Caki2 (cell line): ENCODE results near the gene CRYL1. TPM values are rescaled to one million over a fixed set of nuclear protein-coding genes. Genes with fewer than 3 reads are reported as not detected.

Source experiments
- DNase-seq: peaks from one replicate; pipeline ENCODE4 v3.0.0-alpha.2; 2015; ENCODE audit warnings: low read depth
- in situ Hi-C: cut with HindIII; loops from 2 replicates; pipeline ENCODE4 v1.10.0; 2016; ENCODE audit warnings: low sequenced_read_pairs, low pct_unique_long_range_greater_than_20kb, mixed read lengths
- total RNA-seq: library from RNA; depleted of rRNA; stranded (reverse); fragments of >200 nt; shearing (Covaris generic); gene quantifications from 2 replicates; pipeline ENCODE4 v1.2.3, GENCODE V29; 2014; ENCODE audit warnings: low replicate concordance

The CRYL1 gene
- total RNA-seq, 1 experiment from 2014 or later, result 42.9 TPM

GRCh38 chr13:20397896-20398295 lies 127.8 kb downstream of the CRYL1 start:
- in situ Hi-C loops, result no loop called here
- no peak for DNase-seq

DNA sequence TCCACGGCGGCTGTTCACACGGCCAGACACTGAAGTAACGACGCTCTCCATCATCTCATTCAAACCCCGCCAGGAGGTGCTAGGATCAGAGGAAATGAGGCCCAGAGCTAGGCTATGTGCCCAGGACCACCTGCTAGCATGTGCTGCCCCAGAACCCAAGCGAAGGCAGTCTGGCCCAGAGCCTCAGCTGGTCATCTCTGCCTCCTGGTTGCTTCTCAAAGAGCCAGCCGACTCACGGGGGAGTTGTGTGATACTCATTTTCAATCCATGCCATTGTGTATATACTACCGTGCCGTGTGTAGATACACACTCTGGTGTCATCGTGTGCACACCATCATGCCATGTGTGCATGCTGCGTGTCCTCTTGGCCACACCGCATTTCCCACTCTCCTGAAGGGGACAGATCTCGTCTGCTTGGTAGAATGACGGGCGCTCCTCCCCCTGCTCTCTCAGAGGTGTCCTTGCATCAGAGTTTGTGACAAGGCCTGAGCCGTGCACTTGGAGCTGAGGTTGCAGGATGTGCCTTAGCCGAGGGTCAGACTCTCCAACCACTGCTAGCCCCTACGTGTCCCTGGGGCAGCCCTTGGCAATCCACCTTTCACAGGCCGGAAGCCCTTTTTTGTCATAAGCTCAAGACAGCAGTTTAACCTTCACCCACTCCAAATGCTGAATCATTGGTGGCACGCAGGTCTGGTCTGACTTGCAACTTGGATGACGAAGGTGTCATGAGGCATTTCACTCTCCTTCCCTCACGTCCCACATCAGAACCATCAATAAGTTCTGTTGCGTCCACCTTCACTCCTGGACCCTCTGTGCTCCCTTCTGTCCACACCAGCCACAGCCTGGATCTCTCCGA lies 130.4 kb downstream of the CRYL1 start:
- in situ Hi-C loops, result no loop called here
- no peak for DNase-seq

DNA sequence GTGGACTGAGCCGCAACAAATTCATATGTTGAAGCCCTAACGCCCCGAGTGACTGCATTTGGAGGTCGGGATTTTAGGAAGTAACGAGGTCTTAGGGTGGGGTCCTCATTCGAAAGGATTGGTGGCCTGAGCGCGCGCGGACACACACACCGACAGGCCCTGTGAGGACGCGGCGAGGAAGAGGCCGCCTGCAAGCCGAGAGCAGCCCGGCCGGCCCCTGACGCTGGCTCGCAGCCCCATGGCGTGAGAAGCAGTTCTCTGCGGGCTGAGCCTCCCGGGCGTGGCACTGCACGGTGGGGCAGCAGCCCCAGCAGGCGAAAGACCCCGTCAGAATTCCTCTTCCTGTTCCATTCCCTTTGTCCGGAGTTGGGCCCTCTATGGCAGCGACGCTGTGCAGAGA lies 131.2 kb downstream of the CRYL1 start:
- DNase-seq, result no peak
- in situ Hi-C loops, result no loop called here

- DNase-seq, result no peak
- in situ Hi-C loops, result no loop called here
Observed at GRCh38 chr13:20394169-20394501, 131.5 kb downstream of the CRYL1 start.

- in situ Hi-C loops, result no loop called here
- no peak for DNase-seq
Observed at GRCh38 chr13:20393273-20394168, 132.1 kb downstream of the CRYL1 start.

DNA sequence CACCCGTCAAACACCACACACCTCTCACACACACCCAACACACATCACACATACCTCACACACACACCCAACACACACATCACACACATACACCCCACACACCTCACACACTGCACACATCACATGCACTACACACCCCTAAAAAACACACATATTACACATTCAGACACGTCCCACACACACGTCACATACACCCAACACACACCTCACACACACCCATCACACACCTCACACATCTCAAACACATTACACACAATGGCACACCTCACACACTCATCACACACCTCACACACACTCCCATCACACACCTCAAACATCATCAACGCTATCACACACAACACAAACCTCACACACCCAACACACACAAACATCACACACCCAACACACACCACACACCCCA lies 133.1 kb downstream of the CRYL1 start:
- in situ Hi-C loops, result no loop called here
- no peak for DNase-seq

DNA sequence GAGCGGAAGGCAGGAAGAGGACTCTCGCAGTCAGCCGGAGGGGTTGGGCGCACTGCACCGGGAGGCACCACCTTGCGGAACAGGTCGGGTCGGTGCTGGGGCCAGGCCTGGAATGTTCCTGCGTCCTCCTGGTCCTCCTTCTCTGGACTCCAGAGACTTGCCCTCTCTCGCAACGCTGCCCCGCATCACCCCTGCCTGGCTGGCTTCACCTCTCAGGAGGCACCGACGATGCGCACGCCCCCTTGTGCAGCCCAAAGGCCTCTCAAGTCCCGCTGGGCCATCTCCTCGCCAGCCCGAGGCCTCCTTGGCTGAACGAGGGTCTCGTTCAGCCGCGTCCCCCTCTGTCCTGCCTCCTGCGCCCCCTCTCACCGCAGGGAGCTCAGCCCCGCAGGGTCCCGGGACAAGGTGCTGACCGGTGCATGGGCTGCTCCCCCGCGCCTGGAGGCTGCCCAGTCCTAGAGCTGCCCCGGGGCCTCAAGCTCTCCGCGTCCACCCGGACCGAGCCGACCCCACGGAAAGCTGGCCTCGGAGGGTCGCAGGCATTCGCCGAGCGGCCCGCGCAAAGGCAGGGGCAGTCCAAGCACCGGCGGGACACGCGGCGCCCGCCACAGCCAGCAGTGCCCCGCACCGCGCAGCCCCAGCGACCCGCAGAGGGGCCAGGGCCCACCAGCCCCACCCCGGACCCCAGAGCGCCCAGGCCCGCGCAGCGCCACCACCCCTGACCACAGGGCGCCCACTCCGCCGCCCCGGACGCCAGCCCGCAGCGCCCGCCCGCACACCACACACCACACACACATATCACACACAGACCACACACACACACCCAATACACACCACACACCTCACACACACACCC lies 133.8 kb downstream of the CRYL1 start:
- in situ Hi-C loops, result no loop called here
- DNase-seq, result no peak

DNA sequence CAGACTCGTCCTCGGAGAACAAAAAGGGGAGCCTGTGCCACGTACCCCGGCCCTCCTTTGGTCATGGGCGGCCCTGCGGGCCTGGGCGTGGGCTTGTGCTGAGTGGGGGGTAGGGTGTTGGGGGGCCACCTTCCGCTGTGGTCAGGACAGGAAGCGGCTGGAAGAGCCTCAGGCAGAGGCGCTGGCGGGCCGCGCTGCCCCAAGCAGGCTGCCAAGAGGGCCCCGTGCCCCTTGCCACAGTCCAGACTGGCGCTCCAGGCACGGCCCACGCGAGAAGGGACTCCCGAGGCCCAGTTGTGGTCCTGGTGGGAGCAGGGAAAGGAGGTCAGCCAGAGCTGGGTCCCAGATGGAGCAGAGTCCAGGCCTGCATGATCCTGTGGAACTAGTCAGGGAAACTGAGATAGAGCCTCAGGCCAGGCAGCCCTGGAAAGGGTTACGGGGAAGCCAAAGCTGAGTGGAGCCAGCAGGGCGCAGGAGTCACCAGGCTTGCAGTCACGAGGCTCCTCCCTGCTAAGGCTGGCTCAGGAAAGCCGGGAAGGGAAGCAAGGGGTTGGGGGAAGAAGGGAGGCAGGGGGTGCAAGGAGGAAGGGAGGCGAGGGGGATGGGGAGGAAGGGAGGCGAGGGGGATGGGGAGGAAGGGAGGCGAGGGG lies 135.0 kb downstream of the CRYL1 start:
- in situ Hi-C loops, result no loop called here
- DNase-seq, result no peak

DNA sequence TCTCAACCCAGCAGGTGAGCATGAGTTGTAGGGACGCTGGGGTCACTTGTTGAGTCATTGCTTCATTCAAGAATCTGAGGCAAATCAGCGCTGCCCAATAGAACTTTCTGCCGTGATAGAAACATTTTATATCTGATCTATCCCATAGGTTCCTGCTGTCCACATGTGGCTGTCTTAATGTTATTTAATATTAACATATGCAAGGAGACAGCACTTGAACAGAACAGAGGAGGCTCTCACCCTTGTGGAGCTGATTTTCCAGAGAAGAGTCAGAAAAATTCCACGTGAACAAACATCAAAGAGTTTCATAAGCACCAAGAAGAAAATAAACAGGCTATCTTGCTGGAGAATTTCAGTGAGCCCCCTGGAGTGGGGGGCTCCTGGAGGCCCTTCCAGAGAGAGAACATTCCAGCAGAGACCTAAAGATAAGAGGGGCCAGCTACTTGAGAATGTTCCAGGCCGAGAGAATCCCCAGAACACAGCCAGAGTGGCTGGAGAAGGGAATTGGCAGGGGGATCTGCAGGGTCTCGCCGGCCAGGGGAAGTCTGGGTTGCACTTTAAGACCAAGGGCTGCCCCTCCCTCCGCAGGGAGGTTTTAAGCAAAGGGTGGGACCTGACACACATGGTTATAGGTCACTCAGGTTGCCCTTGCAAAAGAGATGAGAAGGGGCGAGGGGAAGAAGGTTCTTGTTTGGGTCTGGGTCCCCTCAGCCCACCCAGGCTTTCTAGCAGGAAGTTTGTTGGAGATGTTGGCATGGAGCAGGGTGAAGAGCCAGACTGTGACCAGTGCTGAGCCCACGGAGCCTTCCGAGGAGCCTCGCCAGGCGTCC lies 135.7 kb downstream of the CRYL1 start:
- no peak for DNase-seq
- in situ Hi-C loops, result no loop called here

DNA sequence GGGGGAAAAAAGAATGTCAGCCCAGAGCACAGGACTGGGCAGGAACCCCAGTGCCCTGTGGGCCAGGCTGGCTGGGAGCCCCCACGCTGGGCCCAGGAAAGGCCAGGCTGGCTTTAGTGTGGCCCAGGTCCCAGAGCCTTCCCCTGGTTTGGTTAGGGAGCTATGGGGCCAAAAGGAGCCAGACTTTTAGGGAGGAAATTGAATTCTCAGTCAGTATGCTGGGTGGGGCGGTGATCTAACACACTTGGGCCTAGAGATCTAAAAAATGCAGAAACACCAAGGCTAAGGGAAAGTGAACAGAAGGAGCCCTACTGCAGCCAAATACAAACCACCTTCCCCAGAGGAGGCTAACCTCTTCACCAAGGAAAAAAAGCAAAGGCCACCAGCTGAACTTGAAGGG lies 137.5 kb downstream of the CRYL1 start:
- no peak for DNase-seq
- in situ Hi-C loops, result no loop called here

GRCh38 chr13:20387441-20387971 lies 138.2 kb downstream of the CRYL1 start:
- in situ Hi-C loops, result no loop called here
- no peak for DNase-seq

GRCh38 chr13:20387006-20387405 lies 138.7 kb downstream of the CRYL1 start:
- in situ Hi-C loops, result no loop called here

DNA sequence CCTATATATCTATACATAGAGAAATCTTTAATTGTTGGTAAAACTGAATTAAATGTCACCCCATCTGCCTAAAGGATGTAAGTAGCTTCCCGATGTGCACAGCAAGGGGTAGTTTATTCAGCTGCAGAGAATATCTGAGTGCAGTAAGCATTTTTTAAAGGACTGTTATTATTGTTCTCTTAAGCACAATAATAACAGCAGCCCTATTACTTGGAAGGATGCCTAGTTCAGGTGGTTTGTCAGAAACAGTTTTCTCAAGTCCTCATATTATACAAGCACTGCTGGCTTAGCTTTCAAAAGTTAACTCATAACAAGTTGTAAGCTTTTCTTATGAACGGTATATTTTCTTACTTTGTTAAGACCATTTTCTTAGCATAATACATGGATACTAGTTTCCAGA lies 142.6 kb downstream of the CRYL1 start:
- in situ Hi-C loops, result no loop called here
- DNase-seq, result no peak

More at GRCh38 chr13:20387006-20387405, 138.7 kb downstream of the CRYL1 start:
- no peak for DNase-seq

DNA sequence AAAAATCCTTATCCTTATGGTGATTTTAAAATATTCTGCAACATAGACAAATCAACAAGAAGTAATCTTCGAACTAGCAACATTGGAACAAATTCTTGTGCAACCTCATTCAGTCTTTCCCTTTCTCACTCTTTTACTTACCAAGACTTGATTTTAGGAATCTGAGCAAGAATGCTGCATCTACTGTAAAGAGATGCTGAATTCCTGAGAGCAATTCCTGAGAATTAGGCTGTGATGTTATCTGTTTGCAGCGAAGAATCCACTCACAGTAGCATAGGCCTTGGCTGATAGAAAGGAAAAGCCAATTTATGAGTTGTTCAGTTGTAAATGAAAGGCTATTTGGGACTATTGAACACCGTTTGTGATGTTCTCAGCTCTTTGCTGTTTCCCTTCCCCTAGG lies 144.3 kb downstream of the CRYL1 start:
- in situ Hi-C loops, result no loop called here

GRCh38 chr13:20378721-20379120 lies 146.9 kb downstream of the CRYL1 start:
- in situ Hi-C loops, result no loop called here
- DNase-seq, result no peak

More for the DNA sequence above, 144.3 kb downstream of the CRYL1 start:
- DNase-seq, result no peak

- DNase-seq, result no peak
- in situ Hi-C loops, result no loop called here
Observed at GRCh38 chr13:20377720-20378119, 147.9 kb downstream of the CRYL1 start.

DNA sequence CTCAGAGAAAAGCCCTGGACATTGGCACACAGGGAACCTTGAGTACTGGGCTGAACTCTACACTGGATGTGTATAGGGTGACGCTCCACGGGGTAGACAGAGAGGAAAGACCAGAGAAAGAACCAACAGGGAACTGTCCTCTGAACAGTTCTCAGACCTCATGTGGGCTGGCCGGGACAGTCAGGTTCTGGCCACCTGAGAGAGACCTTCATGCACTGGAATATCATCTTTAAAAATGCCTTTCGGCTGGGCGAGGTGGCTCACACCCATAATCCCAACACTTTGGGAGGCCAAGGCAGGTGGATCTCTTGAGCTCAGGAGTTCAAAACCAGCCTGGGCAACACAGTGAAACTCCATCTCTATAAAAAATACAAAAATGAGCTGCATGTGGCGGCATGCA lies 149.8 kb downstream of the CRYL1 start:
- in situ Hi-C loops, result no loop called here
- no peak for DNase-seq
